CD4-positive, alpha-beta memory T cell (primary cell): ENCODE measurements around the gene PTPDC1. TPM values are rescaled to one million over a fixed set of nuclear protein-coding genes. Genes with fewer than 3 reads are reported as not detected.
A peak's percentile ranks its signal among the peaks of the same experiment; 100 is the strongest.

Experiments
- CTCF ChIA-PET: fragments of 350-600 bp; sonication (Branson Sonifier 250); formaldehyde crosslinking; loops from one replicate; lab custom pipeline; 2021; ENCODE audit warnings: inconsistent platforms; ENCODE audit not compliant: partially characterized antibody; lab: Charles Lee
- POLR2A ChIA-PET: fragments of 350-600 bp; sonication (Branson Sonifier 250); formaldehyde crosslinking; loops from one replicate; lab custom pipeline; 2021; ENCODE audit not compliant: partially characterized antibody; lab: Charles Lee
- DNase-seq, 5 donors: peaks; one replicate each; pipeline versions ENCODE4 v3.0.0 to v3.0.0-alpha.2; 2020 to 2022; ENCODE audit warnings: mixed read lengths in 1 of 5
- H3K27ac ChIP-seq: one replicate; pipeline ENCODE4 v1.7.0; 2013; ENCODE audit warnings: low read depth, low read length
- H3K27me3 ChIP-seq: 2 replicates; pipeline ENCODE4 v1.7.0; 2013; ENCODE audit warnings: mild to moderate bottlenecking, low read length, moderate library complexity; ENCODE audit not compliant: insufficient read depth
- H3K36me3 ChIP-seq: 2 replicates; pipeline ENCODE4 v1.7.0; 2013; ENCODE audit warnings: mild to moderate bottlenecking, low read length, moderate library complexity; ENCODE audit not compliant: insufficient read depth
- H3K4me1 ChIP-seq: 2 replicates; pipeline ENCODE4 v1.7.0; 2013; ENCODE audit warnings: mild to moderate bottlenecking, low read length, moderate library complexity; ENCODE audit not compliant: insufficient read depth
- H3K4me3 ChIP-seq, 2 donors: one replicate each; pipeline ENCODE4 v1.7.0; 2013; ENCODE audit warnings: low read length in 2 of 2, mild to moderate bottlenecking in 1 of 2
- H3K9me3 ChIP-seq, 2 donors: one replicate each; pipeline ENCODE4 v1.7.0; 2013; ENCODE audit warnings: low read length in 2 of 2, control low read depth in 1 of 2; ENCODE audit not compliant: control insufficient read depth in 1 of 2
- H3K27ac Mint-ChIP-seq, 7 donors: one replicate each; pipeline ENCODE4 v1.8.0; 2020 to 2021; ENCODE audit warnings: mixed read lengths in 7 of 7, mild to moderate bottlenecking in 6 of 7, inconsistent platforms in 3 of 7, moderate library complexity in 3 of 7
- H3K27me3 Mint-ChIP-seq, 2 donors: one replicate each; pipeline ENCODE4 v1.8.0; 2020 to 2021; ENCODE audit warnings: mixed read lengths in 2 of 2
- H3K36me3 Mint-ChIP-seq, 2 donors: one replicate each; pipeline ENCODE4 v1.8.0; 2020 to 2021; ENCODE audit warnings: mixed read lengths in 2 of 2, inconsistent platforms in 1 of 2, mild to moderate bottlenecking in 1 of 2
- H3K4me1 Mint-ChIP-seq, 4 donors: one replicate each; pipeline ENCODE4 v1.8.0; 2020 to 2021; ENCODE audit warnings: mixed read lengths in 4 of 4, mild to moderate bottlenecking in 1 of 4
- H3K4me3 Mint-ChIP-seq, 8 donors: one replicate each; pipeline ENCODE4 v1.8.0; 2020 to 2021; ENCODE audit warnings: mixed read lengths in 8 of 8, mild to moderate bottlenecking in 7 of 8, moderate library complexity in 6 of 8, inconsistent platforms in 3 of 8
- H3K9me3 Mint-ChIP-seq, 8 donors: one replicate each; pipeline ENCODE4 v1.8.0; 2020 to 2021; ENCODE audit warnings: mixed read lengths in 8 of 8, mild to moderate bottlenecking in 5 of 8, inconsistent platforms in 3 of 8, moderate library complexity in 1 of 8
- intact Hi-C: fragments of 100-400 bp; cut with micrococcal nuclease; formaldehyde crosslinking; loops from one replicate; pipeline ENCODE4 v1.15.1; 2023
- polyA plus RNA-seq, 2 donors: library from polyadenylated mRNA; unstranded; fragments of 300-500 nt; fragmentation: Illumina TruSeq; gene quantifications; one replicate each; pipeline ENCODE4 v1.2.3, GENCODE V29; 2021
- total RNA-seq, 2 experiments: library from RNA; stranded (reverse); gene quantifications; one replicate each; pipeline ENCODE4 v1.2.3, GENCODE V29; 2021

PTPDC1 gene
- total and polyA plus RNA-seq, 4 experiments from 2014 or later: 1.7 to 5.5 (median 3.6) TPM

GRCh38 chr9:94081435-94081834, 2.8 kb upstream of the PTPDC1 start:
- DNase-seq: no peak
- H3K9me3 Mint-ChIP-seq: no peaks in the 10 kb centered on the region

GRCh38 chr9:94081864-94082463, 2.3 kb upstream of the PTPDC1 start:
- POLR2A ChIA-PET: no interaction called here
- no peak overlapping the region for H3K4me3 Mint-ChIP-seq
- Histone ChIP-seq H3K36me3 (no peaks in the 10 kb centered on the region), H3K4me1 (no peaks in the 10 kb centered on the region), H3K27ac (no peak overlapping the region), H3K4me3 (no peak overlapping the region), H3K9me3 (no peaks in the 10 kb centered on the region), H3K27me3 (no peaks in the 10 kb centered on the region)
- H3K27me3 Mint-ChIP-seq: no peaks in the 10 kb centered on the region
- no peak for DNase-seq
- CTCF ChIA-PET: no interaction called here
- H3K4me1 Mint-ChIP-seq: peaks cover 0 to 2% (median 0%) of the 10 kb centered on the region in 4 donors
- H3K36me3 Mint-ChIP-seq: peaks cover 5 to 14% of the 10 kb centered on the region in 2 donors
- H3K27ac Mint-ChIP-seq: peak overlapping the region in 1 of 7 donors; percentile 16
- intact Hi-C loops: no loop called here
- H3K9me3 Mint-ChIP-seq: no peaks in the 10 kb centered on the region

More at GRCh38 chr9:94081435-94081834, 2.8 kb upstream of the PTPDC1 start:
- no peak overlapping the region for H3K4me3 Mint-ChIP-seq
- H3K27me3 Mint-ChIP-seq: no peaks in the 10 kb centered on the region
- H3K4me1 Mint-ChIP-seq: peaks cover 0 to 2% (median 0%) of the 10 kb centered on the region in 4 donors
- ChIA-PET CTCF (no interaction called here), POLR2A (no interaction called here)
- Histone ChIP-seq H3K36me3 (no peaks in the 10 kb centered on the region), H3K4me1 (no peaks in the 10 kb centered on the region), H3K4me3 (no peak overlapping the region), H3K27me3 (no peaks in the 10 kb centered on the region), H3K9me3 (no peaks in the 10 kb centered on the region), H3K27ac (no peak overlapping the region)
- H3K36me3 Mint-ChIP-seq: peaks cover 5 to 14% of the 10 kb centered on the region in 2 donors
- intact Hi-C loops: no loop called here
- no peak overlapping the region for H3K27ac Mint-ChIP-seq

GRCh38 chr9:94082553-94082952, 1.7 kb upstream of the PTPDC1 start:
- Histone ChIP-seq H3K9me3 (no peaks in the 10 kb centered on the region), H3K36me3 (no peaks in the 10 kb centered on the region), H3K4me3 (no peak overlapping the region), H3K27ac (no peak overlapping the region), H3K4me1 (no peaks in the 10 kb centered on the region), H3K27me3 (no peaks in the 10 kb centered on the region)
- POLR2A ChIA-PET: no interaction called here
- Mint-ChIP-seq H3K4me3 (no peak overlapping the region), H3K4me1 (peaks cover 0 to 2% (median 0%) of the 10 kb centered on the region in 4 donors), H3K27ac (no peak overlapping the region), H3K36me3 (peaks cover 5 to 14% of the 10 kb centered on the region in 2 donors), H3K9me3 (no peaks in the 10 kb centered on the region), H3K27me3 (no peaks in the 10 kb centered on the region)
- intact Hi-C loops: no loop called here
- no peak for DNase-seq
- CTCF ChIA-PET: interaction anchor here (0.7 to 1.0 kb wide), 2 partner anchors 18 to 133 kb away, joined by 3 to 4 read pairs; no protein-coding TSS in a partner anchor

GRCh38 chr9:94082956-94083355, 1.3 kb upstream of the PTPDC1 start:
- Histone ChIP-seq H3K9me3 (no peaks in the 10 kb centered on the region), H3K27ac (no peak overlapping the region), H3K4me3 (no peak overlapping the region), H3K36me3 (no peaks in the 10 kb centered on the region), H3K4me1 (no peaks in the 10 kb centered on the region), H3K27me3 (no peaks in the 10 kb centered on the region)
- CTCF ChIA-PET: interaction anchor here (0.7 to 1.0 kb wide), 2 partner anchors 19 to 132 kb away, joined by 3 to 4 read pairs; no protein-coding TSS in a partner anchor
- peaks cover 5 to 14% of the 10 kb centered on the region in 2 donors for H3K36me3 Mint-ChIP-seq
- H3K4me1 Mint-ChIP-seq: peaks cover 0 to 2% (median 0%) of the 10 kb centered on the region in 4 donors
- H3K27ac Mint-ChIP-seq: no peak overlapping the region
- DNase-seq: no peak
- POLR2A ChIA-PET: no interaction called here
- no peaks in the 10 kb centered on the region for H3K9me3 Mint-ChIP-seq
- H3K4me3 Mint-ChIP-seq: no peak overlapping the region
- intact Hi-C loops: no loop called here
- H3K27me3 Mint-ChIP-seq: no peaks in the 10 kb centered on the region

GRCh38 chr9:94083384-94083783, 880 bp upstream of the PTPDC1 start:
- no peak overlapping the region for H3K4me3 ChIP-seq
- Mint-ChIP-seq H3K4me3 (no peak overlapping the region), H3K27ac (no peak overlapping the region), H3K27me3 (no peaks in the 10 kb centered on the region), H3K36me3 (peaks cover 5 to 18% of the 10 kb centered on the region in 2 donors), H3K4me1 (peaks cover 0 to 2% (median 0%) of the 10 kb centered on the region in 4 donors), H3K9me3 (no peaks in the 10 kb centered on the region)
- H3K27me3 ChIP-seq: no peaks in the 10 kb centered on the region
- intact Hi-C loops: no loop called here
- H3K27ac ChIP-seq: no peak overlapping the region
- no peaks in the 10 kb centered on the region for H3K4me1 ChIP-seq
- no peak for DNase-seq
- H3K36me3 ChIP-seq: no peaks in the 10 kb centered on the region
- H3K9me3 ChIP-seq: no peaks in the 10 kb centered on the region
- POLR2A ChIA-PET: no interaction called here
- CTCF ChIA-PET: interaction anchor here (0.7 to 1.0 kb wide), 2 partner anchors 19 to 132 kb away, joined by 3 to 4 read pairs; no protein-coding TSS in a partner anchor

GRCh38 chr9:94085062-94085639, 887 bp downstream of the PTPDC1 start:
- H3K9me3 ChIP-seq: no peaks in the 10 kb centered on the region
- no peaks in the 10 kb centered on the region for H3K27me3 ChIP-seq
- H3K4me3 ChIP-seq: no peak overlapping the region
- H3K27ac Mint-ChIP-seq: peak overlapping the region in 1 of 7 donors; percentile 57
- H3K4me1 Mint-ChIP-seq: peaks cover 0 to 2% (median 0%) of the 10 kb centered on the region in 4 donors
- peaks cover 4 to 10% of the 10 kb centered on the region in 2 donors for H3K36me3 Mint-ChIP-seq
- no peak overlapping the region for H3K4me3 Mint-ChIP-seq
- ChIA-PET CTCF (interaction anchor here (0.9 to 1.7 kb wide), 2 partner anchors 19 to 128 kb away, joined by 6 to 9 read pairs; no protein-coding TSS in a partner anchor), POLR2A (no interaction called here)
- H3K4me1 ChIP-seq: no peaks in the 10 kb centered on the region
- no peaks in the 10 kb centered on the region for H3K36me3 ChIP-seq
- no peak for DNase-seq
- no peaks in the 10 kb centered on the region for H3K27me3 Mint-ChIP-seq
- H3K27ac ChIP-seq: no peak overlapping the region
- no peaks in the 10 kb centered on the region for H3K9me3 Mint-ChIP-seq
- intact Hi-C loops: no loop called here

GRCh38 chr9:94086486-94087345, 2.5 kb downstream of the PTPDC1 start:
- no peaks in the 10 kb centered on the region for H3K36me3 ChIP-seq
- no peak overlapping the region for H3K4me3 Mint-ChIP-seq
- peak overlapping the region in 1 of 7 donors; percentile 15 for H3K27ac Mint-ChIP-seq
- peaks cover 4 to 10% of the 10 kb centered on the region in 2 donors for H3K36me3 Mint-ChIP-seq
- no peak for DNase-seq
- no peak overlapping the region for H3K27ac ChIP-seq
- H3K4me3 ChIP-seq: no peak overlapping the region
- ChIA-PET CTCF (interaction anchor here (1.0 kb wide), 1 partner anchor 126 kb away, joined by 3 read pairs; no protein-coding TSS in a partner anchor), POLR2A (no interaction called here)
- H3K9me3 Mint-ChIP-seq: no peaks in the 10 kb centered on the region
- no peaks in the 10 kb centered on the region for H3K4me1 ChIP-seq
- intact Hi-C loops: no loop called here
- H3K9me3 ChIP-seq: no peaks in the 10 kb centered on the region
- H3K27me3 ChIP-seq: no peaks in the 10 kb centered on the region
- H3K27me3 Mint-ChIP-seq: no peaks in the 10 kb centered on the region
- H3K4me1 Mint-ChIP-seq: no peaks in the 10 kb centered on the region
